Retina (tissue), 1 donor: ENCODE measurements around the gene SRC.

Experiments
- DNase-seq: peaks from one replicate; pipeline ENCODE4 v3.0.0-alpha.2; 2016

Gene SRC

GRCh38 chr20:37416848-37417616, 71.1 kb downstream of the SRC start:
- DNase-seq = no peak

- DNase-seq = peak; percentile 52
These were observed 71.9 kb downstream of the SRC start for GRCh38 chr20:37417617-37418467.

- DNase-seq = no peak
These were observed 72.7 kb downstream of the SRC start for GRCh38 chr20:37418591-37419109.

- DNase-seq = no peak
These were observed 73.4 kb downstream of the SRC start for GRCh38 chr20:37419307-37419706.

GRCh38 chr20:37419774-37420542, 74.0 kb downstream of the SRC start:
- no peak for DNase-seq

- no peak for DNase-seq
These were observed 74.7 kb downstream of the SRC start for GRCh38 chr20:37420610-37421009.

GRCh38 chr20:37421060-37421905, 75.3 kb downstream of the SRC start:
- DNase-seq = no peak

- peak; percentile 54 for DNase-seq
These were observed 76.0 kb downstream of the SRC start for GRCh38 chr20:37421988-37422387.

GRCh38 chr20:37422791-37423286, 76.9 kb downstream of the SRC start:
- no peak for DNase-seq

- no peak for DNase-seq
These were observed 77.6 kb downstream of the SRC start for GRCh38 chr20:37423545-37423944.

- DNase-seq = no peak
These were observed 78.3 kb downstream of the SRC start for GRCh38 chr20:37424062-37424851.

- no peak for DNase-seq
These were observed 79.2 kb downstream of the SRC start for GRCh38 chr20:37425103-37425625.

GRCh38 chr20:37426106-37426505, 80.2 kb downstream of the SRC start:
- DNase-seq = no peak

GRCh38 chr20:37426978-37427377, 81.0 kb downstream of the SRC start:
- DNase-seq = no peak

GRCh38 chr20:37430044-37430443, 84.1 kb downstream of the SRC start:
- no peak for DNase-seq

GRCh38 chr20:37430778-37431460, 85.0 kb downstream of the SRC start:
- DNase-seq = no peak

- no peak for DNase-seq
These were observed 85.8 kb downstream of the SRC start for GRCh38 chr20:37431786-37432185.

GRCh38 chr20:37432606-37433005, 86.7 kb downstream of the SRC start:
- DNase-seq = no peak

GRCh38 chr20:37435607-37436006, 89.7 kb downstream of the SRC start:
- no peak for DNase-seq

- no peak for DNase-seq
These were observed 90.7 kb downstream of the SRC start for GRCh38 chr20:37436527-37437186.
